Measurements from ENCODE around the gene AOPEP. TPM values are rescaled to one million over a fixed set of nuclear protein-coding genes. Genes with fewer than 3 reads are reported as not detected.

The AOPEP gene
- total and polyA plus RNA-seq, 9 of the 15 experiments (the other 6 are each of a cell fraction or from before 2014, with no cell fraction given), result 4.5 to 19.3 (median 13.5) TPM

DNA sequence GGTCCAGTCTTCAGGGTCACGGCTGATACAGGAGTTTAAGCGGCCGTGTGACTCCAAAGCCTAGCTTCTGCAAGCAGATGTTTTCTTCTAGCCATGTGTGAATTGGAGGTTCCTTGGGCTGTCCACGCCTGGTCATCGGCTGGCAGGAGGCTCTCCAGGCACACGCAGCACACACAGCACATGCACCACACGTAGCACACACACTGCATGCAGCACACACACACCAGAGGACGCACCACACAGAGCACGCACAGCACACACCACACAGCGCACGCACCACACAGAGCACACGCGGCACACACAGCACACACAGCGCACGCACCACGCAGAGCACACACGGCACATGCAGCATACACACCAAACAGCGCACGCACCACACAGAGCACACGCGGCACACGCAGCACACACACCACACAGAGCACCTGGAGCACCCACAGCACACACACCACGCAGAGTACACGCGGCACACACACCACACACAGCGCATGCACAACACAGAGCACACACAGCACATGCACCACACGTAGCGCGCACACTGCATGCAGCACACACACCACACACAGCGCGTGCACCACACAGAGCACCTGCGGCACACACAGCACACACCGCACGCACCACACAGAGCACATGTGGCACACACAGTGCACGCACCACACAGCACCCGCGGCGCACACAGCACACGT, 356.7 kb downstream of the AOPEP start:
- Histone ChIP-seq H3K4me2 (ENCODE audit: insufficient read depth, low read length) (no peak overlapping the region), H3K9me3 (replicated peaks; ENCODE audit: control insufficient read depth, insufficient read depth, low read depth, low read length) (no peaks in the 10 kb centered on the region), H3K27me3 (ENCODE audit: control insufficient read depth in 2 of 2, insufficient read depth in 2 of 2, low read length in 2 of 2) (no peaks in the 10 kb centered on the region), H3K4me3 (no peak overlapping the region), H3K27ac (ENCODE audit: extremely low read depth, low read depth, low read length) (no peak overlapping the region), H3K9me1 (ENCODE audit: control insufficient read depth, insufficient read depth, low read length) (no peaks in the 10 kb centered on the region), H2AFZ (ENCODE audit: low read depth, low read length) (no peak overlapping the region), H4K20me1 (replicated peaks; ENCODE audit: control insufficient read depth, insufficient read depth, low read length) (no peaks in the 10 kb centered on the region), H3K36me3 (ENCODE audit: control insufficient read depth, insufficient read depth, low read length) (peaks cover 17% of the 10 kb centered on the region; the same call in 2 of the 3 replicates), H3K9ac (ENCODE audit: insufficient read depth in 1 of 2, low read depth in 2 of 2, low read length in 2 of 2) (no peak overlapping the region; a peak in 1 of 4 replicates), H3K4me1 (replicated peaks in 1 of 2; ENCODE audit: control insufficient read depth in 2 of 2, insufficient read depth in 2 of 2, low read length in 2 of 2) (peaks cover 0 to 10% of the 10 kb centered on the region in 2 experiments; a peak in 2 of 5 replicates), H3K79me2 (ENCODE audit: control insufficient read depth, insufficient read depth, low read length) (no peaks in the 10 kb centered on the region)
- FAIRE-seq, result no peak
- ChIA-PET CTCF (ENCODE audit: low intra/inter-chr PET ratio) (no interaction called here), POLR2A (no interaction called here)
- TF ChIP-seq, protein P1, sequence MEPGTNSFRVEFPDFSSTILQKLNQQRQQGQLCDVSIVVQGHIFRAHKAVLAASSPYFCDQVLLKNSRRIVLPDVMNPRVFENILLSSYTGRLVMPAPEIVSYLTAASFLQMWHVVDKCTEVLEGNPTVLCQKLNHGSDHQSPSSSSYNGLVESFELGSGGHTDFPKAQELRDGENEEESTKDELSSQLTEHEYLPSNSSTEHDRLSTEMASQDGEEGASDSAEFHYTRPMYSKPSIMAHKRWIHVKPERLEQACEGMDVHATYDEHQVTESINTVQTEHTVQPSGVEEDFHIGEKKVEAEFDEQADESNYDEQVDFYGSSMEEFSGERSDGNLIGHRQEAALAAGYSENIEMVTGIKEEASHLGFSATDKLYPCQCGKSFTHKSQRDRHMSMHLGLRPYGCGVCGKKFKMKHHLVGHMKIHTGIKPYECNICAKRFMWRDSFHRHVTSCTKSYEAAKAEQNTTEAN (CRISPR knock-in tag; IDR thresholded peaks at IDR 0.05), result no peak
- TF ChIP-seq WHSC1 (IDR thresholded peaks at IDR 0.05; ENCODE audit: low read length), result no peak
- TF ChIP-seq RBM22 (IDR thresholded peaks at IDR 0.05; ENCODE audit: low read depth, low read length, poor library complexity, severe bottlenecking), result peak; percentile 23
- TF ChIP-seq CCNT2 (IDR thresholded peaks at IDR 0.05; ENCODE audit: borderline replicate concordance, extremely low read depth, insufficient read length, low read depth, low read length), result no peak
- ATAC-seq, result no peak
- no TSS peak for BruUV-seq (replicated peaks)
- in situ Hi-C loops (cut with MboI), result loop anchor here (10.0 kb wide), 1 partner anchor 298 kb away; no protein-coding TSS in a partner anchor
- WGBS (ENCODE audit: insufficient coverage, low coverage, missing lambda C conversion rate), result 91% methylated on average over 39 of the region's 39 CpGs
- intact Hi-C loops (cut with micrococcal nuclease), result no loop called here
- DNase-seq (ENCODE audit: extremely low read depth in 1 of 4, low spot score in 3 of 4), result no peak

Measured in K562 (cell line).